GM18868 (cell line): Measurements from ENCODE around the gene ZNF652.
"Not testable (repeated sequence)": the region's sequence is repeated elsewhere in the genome, so short reads cannot be mapped to it uniquely, and the experiment has no call there.

Source experiments
- ATAC-seq: cut with Tn5 transposase; IDR thresholded peaks from one replicate; pipeline ENCODE4 v1.9.1; 2021; ENCODE audit warnings: mild to moderate bottlenecking, moderate library complexity; ENCODE audit not compliant: unreplicated experiment

The ZNF652 gene

DNA sequence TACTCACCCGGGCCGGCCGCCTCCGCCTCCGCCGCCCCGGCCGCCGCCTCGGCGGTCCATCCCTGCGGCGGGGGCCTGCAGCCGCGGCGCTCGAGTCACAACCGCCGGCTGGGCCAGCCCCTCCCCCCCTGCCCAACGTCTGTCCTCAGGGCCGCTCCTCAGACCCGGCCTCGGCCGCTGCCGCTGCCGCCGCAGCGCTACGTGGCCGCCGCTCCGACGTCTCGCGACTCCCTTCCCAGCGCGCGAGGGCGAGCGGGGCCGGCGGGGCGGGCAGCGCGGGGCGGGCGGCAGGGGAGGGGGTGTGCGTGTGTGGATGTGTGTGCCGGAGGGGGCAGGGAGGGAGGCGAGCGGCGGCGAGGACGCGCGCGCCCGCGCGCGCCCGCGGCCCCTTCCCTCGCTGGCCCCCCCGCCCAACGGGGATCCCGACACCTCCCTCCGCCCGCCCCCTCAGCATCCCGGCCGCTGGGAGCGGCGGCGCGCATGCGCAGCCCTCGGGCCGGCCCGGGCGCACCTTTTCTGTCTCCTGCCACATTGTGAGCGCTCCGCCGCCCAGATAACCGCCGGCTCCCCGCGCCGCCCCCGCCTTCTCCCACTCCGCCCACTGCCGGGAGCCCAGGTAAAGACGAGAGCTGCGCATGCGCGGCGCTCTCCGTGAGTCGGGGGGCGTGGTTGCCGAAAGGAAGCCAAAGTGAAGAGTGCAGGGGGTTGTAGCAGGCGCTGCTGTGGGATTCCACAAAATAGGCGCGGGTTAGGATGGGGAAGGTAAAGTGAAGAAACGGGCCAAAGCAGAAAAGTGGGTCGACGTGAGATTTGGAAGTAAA, at the start of gene ZNF652:
Gene ZNF652, minus strand, starts transcription at position 349 of the 821 bp plus-strand sequence. CDS start 44,525 bp downstream, outside the sequence.
- ATAC-seq = peak; percentile 55

GRCh38 chr17:49409066-49409465, 47.0 kb upstream of the ZNF652 start:
- ATAC-seq = no peak

DNA sequence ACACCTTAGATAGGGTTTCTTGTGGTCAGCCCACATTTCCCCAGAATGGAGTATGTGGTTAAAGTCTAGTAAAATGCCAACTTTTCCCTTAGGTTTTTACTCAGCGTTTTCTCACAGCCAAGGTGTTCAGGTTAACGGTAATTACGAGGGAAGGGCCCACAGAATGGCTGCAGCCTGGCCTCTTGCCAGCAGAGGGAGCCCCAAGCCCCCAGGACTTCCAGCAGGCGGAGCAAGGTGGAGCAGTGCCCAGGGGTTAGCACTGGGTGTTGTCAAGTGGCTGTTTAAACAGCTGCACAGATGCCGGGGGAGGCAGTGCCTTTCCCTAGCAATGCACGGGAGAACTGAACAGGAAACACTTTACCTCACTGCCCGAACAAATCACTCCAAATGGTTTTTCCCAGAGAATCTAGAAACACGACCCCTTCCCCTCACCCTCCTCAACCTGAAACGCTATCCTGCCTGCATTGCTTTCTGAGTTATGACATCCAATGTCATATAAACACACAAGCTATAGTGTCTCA, 46.0 kb upstream of the ZNF652 start:
- peak; percentile 57 for ATAC-seq

- no peak for ATAC-seq
Measured at GRCh38 chr17:49407086-49407485, 45.0 kb upstream of the ZNF652 start.

- ATAC-seq = no peak
Measured at GRCh38 chr17:49406421-49407061, 44.5 kb upstream of the ZNF652 start.

GRCh38 chr17:49404906-49405305, 42.9 kb upstream of the ZNF652 start:
- no peak for ATAC-seq

DNA sequence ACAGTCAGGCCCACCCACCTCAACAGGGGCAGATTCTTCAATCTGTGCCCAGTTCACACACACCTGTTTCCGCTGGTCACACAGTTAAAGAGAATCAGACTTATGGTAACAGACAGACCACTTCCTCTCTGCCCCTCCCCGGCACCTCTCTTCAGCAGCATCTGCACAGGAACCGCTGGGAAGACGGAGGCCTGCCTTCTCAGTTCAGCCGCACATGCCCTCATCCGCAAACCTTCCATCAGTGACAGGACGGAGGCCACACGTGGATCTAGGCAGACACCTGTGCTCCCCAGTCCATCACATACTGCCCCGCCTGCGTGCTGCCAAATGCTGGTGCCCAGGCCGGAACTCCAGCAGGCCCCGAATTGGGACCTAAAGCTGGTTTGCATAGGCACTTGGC, 42.3 kb upstream of the ZNF652 start:
- no peak for ATAC-seq

GRCh38 chr17:49403514-49404289, 41.7 kb upstream of the ZNF652 start:
- no peak for ATAC-seq

GRCh38 chr17:49402706-49403105, 40.7 kb upstream of the ZNF652 start:
- ATAC-seq = no peak

GRCh38 chr17:49401971-49402611, 40.0 kb upstream of the ZNF652 start:
- no peak for ATAC-seq

- no peak for ATAC-seq
Measured at GRCh38 chr17:49399995-49400394, 37.9 kb upstream of the ZNF652 start.

- ATAC-seq = no peak
Measured at GRCh38 chr17:49397586-49397985, 35.5 kb upstream of the ZNF652 start.

- no peak for ATAC-seq
Measured at GRCh38 chr17:49393491-49394255, 31.6 kb upstream of the ZNF652 start.

DNA sequence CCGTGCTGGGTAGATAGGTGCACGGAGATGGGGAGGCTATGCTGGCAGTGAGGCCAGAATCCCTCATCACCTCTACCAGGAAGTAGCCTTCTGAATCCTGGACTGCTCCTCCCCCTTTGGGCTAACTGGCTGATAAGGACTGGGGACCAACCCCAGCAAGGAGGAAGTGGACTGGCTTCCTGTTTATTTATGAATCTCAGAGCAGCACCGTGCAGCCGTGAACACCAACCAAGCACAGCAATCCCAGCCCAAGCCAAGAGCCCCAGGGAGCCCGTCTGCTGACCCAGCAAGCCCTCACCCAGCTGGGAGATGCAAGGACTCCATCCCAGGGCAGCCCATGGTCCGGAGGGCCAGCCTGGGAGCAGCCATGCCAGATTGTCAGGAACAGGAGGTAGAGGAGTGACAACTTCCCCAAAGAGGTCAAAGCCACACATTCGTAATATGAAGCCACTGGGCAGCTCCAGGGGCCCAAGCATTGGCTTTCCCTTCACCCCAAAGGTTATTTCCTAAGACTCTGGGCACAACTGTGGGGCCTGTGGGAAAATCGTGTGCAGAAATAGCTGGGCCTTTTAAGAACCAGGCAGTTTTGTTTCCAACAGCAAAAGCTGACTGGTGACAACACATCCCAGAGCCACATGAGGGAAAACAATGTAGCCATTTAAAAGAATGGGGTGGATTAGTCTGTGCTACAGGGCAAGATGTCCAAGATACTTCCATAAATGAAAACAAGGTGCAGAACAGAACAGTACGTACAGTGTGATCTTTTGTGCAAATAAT, 28.7 kb upstream of the ZNF652 start:
- no peak for ATAC-seq

- not testable (repeated sequence) for ATAC-seq
Measured at GRCh38 chr17:49389514-49390347, 27.7 kb upstream of the ZNF652 start.

DNA sequence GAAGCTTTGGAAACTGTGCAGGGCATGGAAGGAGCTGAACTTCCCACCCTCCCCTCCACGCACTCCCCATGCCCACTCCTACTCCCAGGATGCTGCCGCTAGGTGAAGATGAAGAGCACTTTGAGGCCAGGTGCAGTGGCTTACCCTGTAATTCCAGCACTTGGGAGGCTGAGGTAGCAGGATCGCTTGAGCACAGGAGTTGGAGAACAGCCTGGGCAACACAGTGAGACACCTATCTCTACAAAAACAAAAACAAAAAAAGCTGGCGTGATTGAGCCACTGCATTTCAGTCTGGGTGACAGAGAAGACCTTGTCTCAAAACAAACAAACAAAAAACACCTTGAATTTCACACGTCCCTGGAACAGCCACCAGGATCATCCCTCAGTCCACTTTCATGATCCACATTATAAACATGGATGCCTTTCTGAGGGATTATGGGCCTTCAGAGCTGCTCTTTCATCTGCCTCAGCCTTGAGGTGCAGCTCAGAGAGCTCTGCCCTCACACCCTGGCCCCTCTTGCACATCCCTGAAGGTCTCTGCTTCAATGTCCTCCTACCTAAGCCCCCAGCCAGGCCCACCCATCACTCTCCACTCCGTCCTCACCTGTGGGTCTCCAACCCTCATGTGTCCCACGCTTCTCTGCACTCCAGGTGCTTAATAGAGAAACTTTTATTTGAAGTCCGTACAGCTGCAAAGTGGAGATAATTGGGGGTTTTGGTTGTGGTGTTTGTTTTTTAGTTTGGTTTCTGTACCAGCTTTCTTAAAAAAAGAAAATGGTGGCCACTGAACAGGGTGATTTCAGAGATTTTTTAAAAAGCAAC, 26.9 kb upstream of the ZNF652 start:
- ATAC-seq = no peak

DNA sequence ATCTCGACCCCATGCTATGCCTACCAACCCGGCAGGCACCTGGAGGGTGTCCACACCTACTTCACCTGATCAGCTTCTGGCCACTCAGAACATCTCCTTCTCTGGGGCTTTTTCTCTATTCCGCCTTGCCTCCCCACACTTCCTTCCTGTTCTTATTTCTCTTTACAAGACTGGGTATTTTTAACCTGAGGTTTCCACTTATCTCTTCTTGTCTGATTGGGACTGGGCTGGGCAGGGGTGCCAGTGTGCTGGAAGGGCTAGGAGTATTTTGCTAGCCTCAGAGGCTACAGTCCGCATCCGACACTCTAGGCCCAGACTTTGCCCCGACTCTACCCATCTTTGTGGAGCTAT, 26.2 kb upstream of the ZNF652 start:
- peak; percentile 59 for ATAC-seq
